NT2/D1 (cell line): ENCODE results near the gene SGTA.

Experiments used
- SUZ12 ChIP-seq: IDR thresholded peaks from 2 replicates; pipeline ENCODE4 v1.6.1; 2011; ENCODE audit not compliant: insufficient read length, insufficient read depth; ENCODE audit errors: extremely low read depth
- ZNF274 ChIP-seq: IDR thresholded peaks from 2 replicates; pipeline ENCODE4 v1.6.1; 2011; ENCODE audit warnings: mild to moderate bottlenecking, low read depth, low read length

- TF ChIP-seq SUZ12 = no peak
- TF ChIP-seq ZNF274 = no peak
These were observed 40.0 kb downstream of the SGTA start for GRCh38 chr19:2743099-2743498.
